Transverse colon (tissue), 4 donors: Measurements from ENCODE around the gene BBX.

ENCODE experiments used
- POLR2A ChIP-seq: fragments of 450-650 bp; IDR thresholded peaks from one replicate; pipeline ENCODE4 v1.6.1; 2016; ENCODE audit warnings: antibody characterized with exemption, mild to moderate bottlenecking, moderate library complexity
- POLR2AphosphoS5 ChIP-seq, 3 donors: sonication (generic); formaldehyde crosslinking; IDR thresholded peaks; one replicate each; pipeline ENCODE4 v1.6.1; 2016; ENCODE audit warnings: antibody characterized with exemption in 3 of 3
- TF ChIP-seq, protein P1 (sequence below), 5 experiments: fragments of 200-600 bp in 3 of 5; fragments of 450-650 bp in 2 of 5; sonication (generic) in 3 of 5; IDR thresholded peaks; 1 replicate in 2 of 5; 2 replicates in 3 of 5; pipeline ENCODE4 v1.5.1; 2016 to 2017; ENCODE audit warnings: antibody characterized with exemption in 5 of 5, inconsistent platforms in 3 of 5, mild to moderate bottlenecking in 2 of 5, moderate library complexity in 1 of 5

GRCh38 chr3:107676469-107677309 is 153.9 kb downstream of the BBX start:
- TF ChIP-seq, protein P1, sequence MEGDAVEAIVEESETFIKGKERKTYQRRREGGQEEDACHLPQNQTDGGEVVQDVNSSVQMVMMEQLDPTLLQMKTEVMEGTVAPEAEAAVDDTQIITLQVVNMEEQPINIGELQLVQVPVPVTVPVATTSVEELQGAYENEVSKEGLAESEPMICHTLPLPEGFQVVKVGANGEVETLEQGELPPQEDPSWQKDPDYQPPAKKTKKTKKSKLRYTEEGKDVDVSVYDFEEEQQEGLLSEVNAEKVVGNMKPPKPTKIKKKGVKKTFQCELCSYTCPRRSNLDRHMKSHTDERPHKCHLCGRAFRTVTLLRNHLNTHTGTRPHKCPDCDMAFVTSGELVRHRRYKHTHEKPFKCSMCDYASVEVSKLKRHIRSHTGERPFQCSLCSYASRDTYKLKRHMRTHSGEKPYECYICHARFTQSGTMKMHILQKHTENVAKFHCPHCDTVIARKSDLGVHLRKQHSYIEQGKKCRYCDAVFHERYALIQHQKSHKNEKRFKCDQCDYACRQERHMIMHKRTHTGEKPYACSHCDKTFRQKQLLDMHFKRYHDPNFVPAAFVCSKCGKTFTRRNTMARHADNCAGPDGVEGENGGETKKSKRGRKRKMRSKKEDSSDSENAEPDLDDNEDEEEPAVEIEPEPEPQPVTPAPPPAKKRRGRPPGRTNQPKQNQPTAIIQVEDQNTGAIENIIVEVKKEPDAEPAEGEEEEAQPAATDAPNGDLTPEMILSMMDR (IDR thresholded peaks at IDR 0.05) = peak; percentile 48 to 63 (median 53)
- TF ChIP-seq POLR2A (no peak), POLR2AphosphoS5 (IDR thresholded peaks at IDR 0.05) (no peak)
